ENCODE results near the gene SSTR1.

Gene SSTR1

GRCh38 chr14:38243696-38244240 lies 36.1 kb downstream of the SSTR1 start:
- DNase-seq (ENCODE audit: low read depth) = no peak

- DNase-seq (ENCODE audit: low read depth) = no peak
Measured at GRCh38 chr14:38248321-38249028, 40.8 kb downstream of the SSTR1 start.

- no peak for DNase-seq (ENCODE audit: low read depth)
Measured at GRCh38 chr14:38250331-38250730, 42.6 kb downstream of the SSTR1 start.

GRCh38 chr14:38252066-38252710 lies 44.5 kb downstream of the SSTR1 start:
- no peak for DNase-seq (ENCODE audit: low read depth)

GRCh38 chr14:38253676-38254075 lies 46.0 kb downstream of the SSTR1 start:
- no peak for DNase-seq (ENCODE audit: low read depth)

GRCh38 chr14:38254571-38255407 lies 47.1 kb downstream of the SSTR1 start:
- DNase-seq (ENCODE audit: low read depth) = no peak

- no peak for DNase-seq (ENCODE audit: low read depth)
Measured at GRCh38 chr14:38255408-38255672, 47.6 kb downstream of the SSTR1 start.

GRCh38 chr14:38255673-38256532 lies 48.2 kb downstream of the SSTR1 start, which contains the start of gene CLEC14A:
CLEC14A (minus strand) TSS chr14:38256093; CDS start chr14:38256022, 71 bp downstream.
- DNase-seq (ENCODE audit: low read depth) = no peak

- DNase-seq (ENCODE audit: low read depth) = no peak
Measured at GRCh38 chr14:38256533-38256840, 48.8 kb downstream of the SSTR1 start.

- DNase-seq (ENCODE audit: low read depth) = no peak
Measured at GRCh38 chr14:38257507-38257906, 49.8 kb downstream of the SSTR1 start.

GRCh38 chr14:38261620-38262019 lies 53.9 kb downstream of the SSTR1 start:
- DNase-seq (ENCODE audit: low read depth) = no peak

Measured in stimulated activated CD8-positive, alpha-beta memory T cell treated with anti-CD3 and anti-CD28 coated beads, Interleukin-4, amount 100 ng/mL, for 24 hours (primary cell).